Pancreas (tissue), 10 donors: Measurements from ENCODE around the gene RBM10. TPM values are rescaled to one million over a fixed set of nuclear protein-coding genes. Genes with fewer than 3 reads are reported as not detected.
A peak's percentile ranks its signal among the peaks of the same experiment; 100 is the strongest.

ENCODE experiments used
- ATAC-seq, 4 donors: fragments of 200-7000 bp; cut with Tn5 transposase; one replicate each; pipeline versions ENCODE4 v1.8.0 to v1.9.1; 2020; ENCODE audit warnings: mild to moderate bottlenecking in 4 of 4, moderate library complexity in 4 of 4
- DNase-seq, 6 donors: peaks; one replicate each; pipeline ENCODE4 v3.0.0-alpha.2; 2020
- FAIRE-seq: peaks from 2 replicates; lab custom pipeline; 2012; peaks lifted over from hg19 to GRCh38; lab: Jason Lieb, UNC
- H3K27ac ChIP-seq, 4 donors: fragments of 200-600 bp; sonication (generic); 1 replicate in 3 of 4; 2 replicates in 1 of 4; pipeline versions ENCODE4 v1.5.0 to v1.8.0; 2020
- H3K27me3 ChIP-seq, 4 donors: fragments of 200-600 bp; one replicate each; pipeline ENCODE4 v1.8.0; 2021
- H3K36me3 ChIP-seq, 3 donors: fragments of 200-600 bp; sonication (generic) in 1 of 3; one replicate each; pipeline versions ENCODE4 v1.5.0 to v1.8.0; 2020 to 2021
- H3K4me1 ChIP-seq, 3 donors: fragments of 200-600 bp; one replicate each; pipeline ENCODE4 v1.8.0; 2021
- H3K4me3 ChIP-seq, 4 donors: fragments of 200-600 bp; sonication (generic) in 2 of 4; one replicate each; pipeline versions ENCODE4 v1.5.0 to v1.8.0; 2020 to 2021
- H3K9me3 ChIP-seq, 4 donors: fragments of 200-600 bp; one replicate each; pipeline ENCODE4 v1.8.0; 2021
- CTCF ChIP-seq, 4 donors: fragments of 200-600 bp; sonication (generic) in 3 of 4; IDR thresholded peaks; one replicate each; pipeline versions ENCODE4 v1.5.0 to v1.8.0; 2021; ENCODE audit warnings: antibody characterized with exemption in 4 of 4
- WGBS, 2 donors: extraction: QIAGEN DNeasy Blood & Tissue Kit; methylation state at CpG; one replicate each; pipeline ENCODE4 v1.1.7; 2013; 5-methylcytosine and 5-hydroxymethylcytosine counted together
- intact Hi-C, 3 donors: fragments of 100-400 bp; cut with DNase I; formaldehyde crosslinking; loops; one replicate each; pipeline versions ENCODE4 v1.11.1 to v1.14.2; 2022
- polyA plus RNA-seq, 2 donors: library from polyadenylated mRNA; stranded (reverse); fragments of 200-250 nt; gene quantifications; one replicate each; pipeline ENCODE4 v1.2.3, GENCODE V29; 2013
- total RNA-seq, 6 donors: library from RNA; stranded (reverse); fragmentation: NEBNext Ultra II Directional in 4 of 6; extraction: Animal tissue kit (Norgen Biotek cat#: 25700) in 4 of 6; gene quantifications; one replicate each; pipeline versions ENCODE4 v1.2.1 to v1.2.4, GENCODE V29; 2021 to 2023
- donor health status: healthy with polysubstance abuse.
- donor health status: DM: no; HTN: no; CAD: no; lungs with moderate emphysema.
- donor health status: DM: no; HTN: no; CAD: no.
- donor health status: control.
- donor health status: control.
- donor health status: Bipolar disorder and iron deficiency.
- donor health status: DM: yes; HTN: yes; CAD: no.
- donor health status: DM: no; HTN: no; CAD: no.
- donor health status: DM: no; HTN: no; CAD: no.
- donor health status: DM: yes; HTN: yes; CAD: no.

RBM10 gene
- total and polyA plus RNA-seq, 8 donors = 13.3 to 42.0 (median 21.3) TPM

- H3K9me3 ChIP-seq = no peaks in the 10 kb centered on the region
- intact Hi-C loops = no loop called here
- peak overlapping the region in 2 of 4 donors; percentile 70 to 94 for H3K27ac ChIP-seq
- no peak for FAIRE-seq
- H3K27me3 ChIP-seq = no peaks in the 10 kb centered on the region
- 78 to 90% methylated on average over 8 of the region's 8 CpGs for WGBS, 2 donors
- no peak for TF ChIP-seq CTCF (IDR thresholded peaks at IDR 0.05)
- H3K4me3 ChIP-seq = no peak overlapping the region
- DNase-seq = peak in 2 of 6 donors; percentile 20 to 35
- H3K4me1 ChIP-seq = peaks cover 0 to 11% (median 0%) of the 10 kb centered on the region in 3 donors
- ATAC-seq = no peak
- peaks cover 0 to 33% (median 3%) of the 10 kb centered on the region in 3 donors for H3K36me3 ChIP-seq
Measured at GRCh38 chrX:47216393-47216925, 71.4 kb downstream of the RBM10 start.

DNA sequence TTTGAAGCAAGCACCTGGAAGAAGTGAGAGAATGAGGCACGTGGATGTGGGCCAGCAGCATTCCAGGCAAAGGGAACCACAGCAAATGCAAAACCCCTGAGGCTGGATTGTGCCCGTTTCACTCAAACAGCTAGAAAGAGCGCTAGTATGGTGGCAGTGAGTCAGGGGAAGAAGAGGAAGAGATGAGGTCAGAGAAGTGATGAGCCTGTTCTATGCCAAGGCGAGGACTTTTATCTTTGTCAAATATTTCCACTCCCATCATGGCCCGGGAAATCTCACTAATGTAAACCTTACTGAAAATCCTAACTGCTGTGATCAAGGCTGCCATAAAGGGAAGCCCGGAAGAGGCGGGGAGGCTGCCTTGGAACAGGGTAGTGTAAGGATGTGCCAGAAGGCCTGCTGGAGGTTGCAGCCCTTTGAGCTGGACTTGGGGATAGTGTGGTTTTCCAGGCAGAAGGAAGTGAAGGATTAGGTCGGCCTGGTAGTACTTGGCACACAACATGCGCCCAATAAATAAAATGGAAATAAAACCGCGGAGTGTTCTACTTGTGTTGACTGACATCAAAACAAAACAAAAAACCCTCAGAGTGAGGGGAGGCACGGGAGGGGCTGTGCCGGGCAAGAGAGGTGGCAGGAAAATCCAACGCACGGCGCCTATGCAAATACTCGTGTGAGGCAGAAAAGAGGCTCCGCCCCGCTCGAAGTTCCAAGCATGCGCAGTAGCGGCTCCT lies 72.3 kb downstream of the RBM10 start:
- WGBS, 2 donors = 5 to 19% methylated on average over 22 of the region's 22 CpGs
- H3K4me3 ChIP-seq = peak overlapping the region in 3 of 4 donors; percentile 7 to 97 (median 21)
- DNase-seq (peak in 5 of 6 donors; percentile 26 to 95 (median 38)), ATAC-seq (peak; percentile 1 to 3 (median 2)), FAIRE-seq (no peak)
- H3K9me3 ChIP-seq = no peaks in the 10 kb centered on the region
- peaks cover 0 to 11% (median 0%) of the 10 kb centered on the region in 3 donors for H3K4me1 ChIP-seq
- H3K27ac ChIP-seq = peak overlapping the region; percentile 58 to 95 (median 82)
- no peak for TF ChIP-seq CTCF (IDR thresholded peaks at IDR 0.05)
- no peaks in the 10 kb centered on the region for H3K27me3 ChIP-seq
- H3K36me3 ChIP-seq = peaks cover 0 to 31% (median 3%) of the 10 kb centered on the region in 3 donors
- intact Hi-C loops = no loop called here

DNA sequence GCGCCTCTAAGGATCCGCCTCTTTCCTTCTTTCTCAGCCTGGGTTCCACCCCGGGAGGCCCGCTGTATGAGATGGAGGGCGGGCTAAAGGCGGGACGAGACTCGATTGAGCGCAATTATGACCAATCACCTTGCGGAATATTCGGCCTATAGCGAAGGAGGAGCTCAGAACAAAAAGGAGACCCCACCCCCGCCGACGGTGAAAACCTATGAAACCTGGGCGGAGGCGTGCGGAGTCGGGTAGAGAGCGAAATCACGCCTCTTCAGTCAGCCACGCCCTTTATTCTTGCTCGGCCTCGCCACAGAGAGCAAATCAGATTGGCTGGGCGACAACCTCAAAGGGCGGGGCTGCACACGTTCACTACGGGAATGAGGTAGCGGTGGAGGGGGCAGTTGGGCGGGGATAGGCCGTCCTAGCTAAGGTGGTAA lies 72.8 kb downstream of the RBM10 start:
- intact Hi-C loops = no loop called here
- H3K36me3 ChIP-seq = peaks cover 0 to 25% (median 3%) of the 10 kb centered on the region in 3 donors
- no peak for TF ChIP-seq CTCF (IDR thresholded peaks at IDR 0.05)
- peak; percentile 83 to 91 (median 86) for ATAC-seq
- 0 to 3% methylated on average over 31 of the region's 31 CpGs for WGBS, 2 donors
- peak overlapping the region; percentile 79 to 97 (median 96) for H3K4me3 ChIP-seq
- no peaks in the 10 kb centered on the region for H3K27me3 ChIP-seq
- no peaks in the 10 kb centered on the region for H3K9me3 ChIP-seq
- H3K27ac ChIP-seq = peak overlapping the region; percentile 94 to 97 (median 94)
- DNase-seq = peak; percentile 87 to 99 (median 97)
- H3K4me1 ChIP-seq = peaks cover 0 to 11% (median 0%) of the 10 kb centered on the region in 3 donors
- peak; percentile 99 for FAIRE-seq

- FAIRE-seq (no peak), DNase-seq (peak; percentile 75 to 94 (median 86)), ATAC-seq (peak; percentile 76 to 84 (median 81))
- Histone ChIP-seq H3K36me3 (peaks cover 0 to 20% (median 3%) of the 10 kb centered on the region in 3 donors), H3K27me3 (no peaks in the 10 kb centered on the region), H3K4me1 (peaks cover 0 to 11% (median 0%) of the 10 kb centered on the region in 3 donors), H3K9me3 (no peaks in the 10 kb centered on the region), H3K4me3 (peak within 1 kb of the TSS; percentile 79 to 97 (median 96)), H3K27ac (peak within 1 kb of the TSS; percentile 94 to 97 (median 94))
- no peak for TF ChIP-seq CTCF (IDR thresholded peaks at IDR 0.05)
- 0 to 4% methylated on average over 44 to 61 of the region's 61 CpGs for WGBS, 2 donors
- intact Hi-C loops = no loop called here
Measured at GRCh38 chrX:47218280-47218919, 73.4 kb downstream of the RBM10 start, which contains the start of gene CDK16. Gene CDK16, plus strand, starts transcription at chrX:47218681. Its CDS starts 4,877 bp downstream, at chrX:47223558.
